Measurements from ENCODE around the gene PARVB.

The PARVB gene

DNA sequence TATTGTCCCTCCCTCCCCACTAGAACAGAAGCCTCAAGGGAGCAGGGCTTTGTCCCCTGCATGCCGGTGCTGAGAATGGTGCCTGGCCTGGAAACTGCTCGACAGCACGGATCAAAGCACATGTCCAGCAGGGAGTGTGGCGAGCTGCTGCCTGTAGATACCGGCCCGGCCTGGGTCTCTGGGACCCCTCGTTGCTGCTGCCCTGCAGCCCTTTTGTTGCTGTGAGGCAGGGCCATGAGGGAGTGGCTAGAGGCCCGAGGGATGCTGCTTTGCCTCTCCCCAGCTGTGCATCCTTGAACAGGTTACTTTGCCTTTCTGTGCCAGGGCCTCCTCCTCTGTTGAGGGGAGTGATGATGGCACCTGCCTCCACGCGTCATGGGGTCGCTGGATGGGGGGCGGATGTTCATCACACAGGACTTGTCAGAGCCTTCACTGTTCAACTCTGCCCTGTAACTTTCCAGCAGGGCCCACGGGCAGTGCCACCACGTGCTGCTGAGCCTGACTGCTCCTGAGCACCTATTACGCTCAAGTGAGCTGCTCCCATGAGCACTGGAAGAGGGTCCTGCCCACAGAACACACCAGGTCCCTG is 141.3 kb downstream of the PARVB start:
- no peak for DNase-seq

DNA sequence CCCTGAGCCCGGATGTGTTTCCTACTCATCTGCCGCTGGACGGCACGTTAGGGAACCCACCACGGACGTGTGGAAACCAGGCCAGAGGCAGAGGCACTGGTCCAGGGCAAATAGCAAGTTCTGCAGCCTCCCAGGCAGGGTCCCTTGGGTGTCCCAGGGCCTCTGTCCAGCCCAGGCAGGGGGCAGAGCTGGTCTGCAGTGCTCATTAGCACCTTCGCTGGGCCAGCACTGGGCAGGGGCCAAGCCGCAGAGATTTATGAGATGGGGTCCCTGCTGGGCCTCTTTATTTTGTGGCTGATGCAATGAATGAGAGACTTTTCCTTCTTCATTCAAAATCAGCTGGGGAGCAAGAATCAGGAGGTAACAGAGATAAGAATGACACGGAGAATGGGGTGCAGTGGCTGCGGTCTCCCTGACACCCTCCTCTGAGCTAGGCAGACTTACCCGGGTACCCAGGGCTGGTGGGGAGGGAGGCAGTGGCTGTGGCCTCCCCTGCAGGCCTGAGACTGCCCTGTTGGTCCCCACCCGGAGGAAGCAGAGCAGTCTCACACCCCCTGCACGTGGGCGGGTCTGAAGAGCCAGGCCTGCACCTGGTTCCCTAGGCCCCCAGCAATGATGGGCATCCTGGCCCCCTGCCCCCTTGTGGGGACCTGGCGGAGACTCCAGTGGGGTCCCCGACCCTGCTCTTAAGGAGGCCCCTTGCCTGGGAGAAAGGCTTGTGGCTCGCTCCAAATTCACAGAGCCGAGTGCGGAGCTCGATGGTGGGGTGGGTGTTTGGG is 142.6 kb downstream of the PARVB start:
- DNase-seq, result no peak

DNA sequence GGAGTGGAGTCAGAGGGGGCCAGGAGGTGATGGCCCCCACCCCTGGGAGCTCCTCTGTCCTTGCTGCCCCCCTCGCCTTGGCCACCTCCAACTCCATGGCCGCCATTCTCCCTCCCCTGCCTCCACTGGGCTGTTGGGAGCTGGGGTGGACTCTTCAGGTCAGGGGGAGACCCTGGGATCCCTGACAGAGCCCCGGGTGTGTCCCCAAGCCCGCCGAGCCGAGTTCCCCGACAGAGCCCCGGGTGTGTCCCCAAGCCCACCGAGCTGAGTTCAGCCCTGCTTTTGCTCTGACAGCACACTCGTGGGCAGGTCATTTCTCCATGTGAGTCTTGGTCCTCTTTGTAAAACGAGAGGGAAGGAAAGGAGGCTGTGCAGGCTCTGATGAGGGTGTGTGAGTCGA is 143.4 kb downstream of the PARVB start:
- DNase-seq, result no peak

DNA sequence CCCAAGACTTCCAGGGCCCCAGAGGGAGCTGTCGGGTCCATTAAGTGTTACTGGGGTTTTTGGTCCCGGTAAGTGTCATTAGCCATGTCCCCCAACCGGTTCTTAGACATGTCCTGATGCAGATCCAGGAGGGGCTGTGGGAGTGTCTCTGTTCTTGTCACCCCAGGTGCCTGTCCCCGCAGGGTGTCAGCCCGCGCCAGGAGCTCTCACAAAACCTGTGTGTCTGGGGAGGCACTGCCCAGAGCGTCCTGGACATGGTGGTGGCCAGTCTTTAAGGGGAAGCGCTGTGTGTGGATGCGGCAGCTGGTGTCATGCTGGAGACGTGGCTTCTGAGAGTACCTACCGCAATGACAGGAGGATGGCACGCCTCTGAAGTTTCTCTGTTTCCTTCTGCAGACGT is 144.1 kb downstream of the PARVB start:
- no peak for DNase-seq

DNA sequence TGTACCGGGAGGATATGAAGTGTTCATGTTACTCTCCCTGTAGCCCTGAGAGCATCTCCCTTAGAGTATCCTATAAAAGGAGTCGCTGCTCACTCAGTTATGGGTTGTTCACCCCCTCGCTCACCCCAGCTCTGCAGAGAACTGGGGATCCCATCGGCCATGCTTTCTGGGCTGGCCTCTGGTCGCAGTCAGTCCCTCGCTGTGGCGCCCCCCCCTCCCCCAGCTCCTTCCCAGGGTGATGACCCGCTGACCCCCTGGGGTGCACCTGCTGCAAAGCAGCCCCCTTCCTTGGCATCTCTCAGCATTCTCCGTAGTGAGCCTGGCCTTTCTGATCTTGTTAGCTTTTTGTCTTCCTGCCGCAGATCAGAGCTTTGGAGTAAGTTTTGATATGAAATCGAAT is 146.4 kb downstream of the PARVB start:
- no peak for DNase-seq

DNA sequence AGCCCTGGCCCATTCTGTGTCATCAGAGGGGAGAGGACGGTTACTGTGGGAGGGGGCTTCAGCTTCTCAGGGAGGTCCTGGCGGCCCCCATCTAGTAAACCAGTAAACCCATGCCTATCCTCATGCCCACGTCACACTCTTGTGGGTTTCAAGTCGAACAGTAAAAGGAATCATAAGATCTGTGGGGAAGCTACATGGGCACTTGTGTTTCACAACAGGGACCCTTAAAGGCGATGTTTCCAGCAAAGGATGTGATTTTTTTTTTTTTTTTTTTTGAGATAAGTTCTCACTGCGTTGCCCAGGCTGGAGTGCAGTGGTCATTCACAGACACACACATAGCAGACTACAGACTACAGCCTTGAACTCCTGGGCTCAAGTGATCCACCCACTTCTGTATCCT is 147.5 kb downstream of the PARVB start:
- DNase-seq, result no peak

DNA sequence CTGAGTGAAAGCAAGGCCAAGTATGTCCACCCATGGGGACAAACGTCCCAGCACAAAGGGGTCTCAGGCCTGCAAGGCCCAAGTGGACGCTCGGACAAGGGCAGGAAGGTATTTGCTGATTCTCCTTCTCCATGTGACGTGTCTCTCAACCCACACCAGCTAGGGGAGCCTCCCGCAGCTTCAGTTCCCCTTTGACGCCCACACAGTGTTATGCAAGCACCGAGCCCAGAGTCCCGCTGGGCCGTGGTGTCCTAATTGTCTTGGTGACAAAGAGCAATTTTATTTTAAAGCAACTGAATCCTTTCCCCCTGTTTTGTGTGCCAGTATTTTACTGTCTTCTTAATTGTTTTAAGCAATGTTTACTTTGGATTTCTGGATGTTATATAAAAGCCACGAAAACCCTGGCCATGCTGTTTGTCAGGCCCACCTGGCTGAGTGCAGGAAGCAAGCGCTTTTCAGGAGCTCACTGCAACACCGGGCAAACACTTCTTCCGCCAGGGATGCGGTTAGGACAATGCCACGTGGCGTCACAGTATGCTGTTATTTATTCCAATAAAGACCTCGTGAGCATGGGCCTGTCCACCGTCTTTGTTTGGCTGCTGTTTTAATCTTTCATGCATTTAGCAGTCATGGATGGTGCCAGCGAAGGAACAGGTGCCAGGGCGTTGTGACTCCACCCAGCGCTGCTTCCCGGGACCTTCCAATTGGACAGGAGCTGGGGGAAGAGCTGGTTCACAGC is 148.4 kb downstream of the PARVB start:
- no peak for DNase-seq

DNA sequence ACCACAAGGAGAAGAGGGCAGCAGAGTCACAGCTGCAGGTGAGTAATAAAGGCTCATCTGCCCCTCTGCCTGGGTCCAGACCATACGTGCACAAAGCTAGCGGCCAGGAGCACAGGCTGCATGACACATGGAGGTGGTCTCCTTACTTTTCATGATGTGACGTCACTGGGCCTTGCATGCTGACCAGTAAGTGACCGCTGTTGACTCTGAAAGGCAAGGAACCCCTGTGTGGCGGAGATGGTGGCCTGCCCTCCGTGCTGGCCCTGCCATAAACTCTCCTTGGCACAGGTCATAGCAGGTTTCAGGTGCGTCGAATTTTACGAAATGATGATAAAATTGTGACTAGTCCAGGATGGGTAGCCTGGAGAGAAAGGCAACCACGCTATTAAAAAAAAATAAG is 149.1 kb downstream of the PARVB start:
- DNase-seq, result no peak

DNA sequence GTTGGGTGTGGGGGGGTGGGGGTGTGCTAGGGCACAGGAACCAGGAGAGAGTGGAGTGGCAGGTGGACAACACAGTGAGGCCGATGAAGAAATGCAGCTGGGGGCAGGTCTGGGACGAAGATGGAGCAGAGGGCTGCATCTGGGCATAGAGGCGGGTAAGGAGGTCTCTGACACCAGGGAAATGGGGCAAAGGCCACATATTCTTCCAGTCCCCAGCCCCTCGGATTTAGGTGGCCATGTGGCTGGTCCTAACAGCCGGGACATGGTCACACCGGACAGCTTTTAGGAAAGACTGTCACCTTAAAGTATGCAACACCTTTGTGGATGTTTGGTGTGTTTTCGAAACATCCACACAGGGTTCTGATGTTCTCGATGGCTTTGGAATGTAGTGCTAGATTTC is 151.6 kb downstream of the PARVB start:
- DNase-seq, result no peak

DNA sequence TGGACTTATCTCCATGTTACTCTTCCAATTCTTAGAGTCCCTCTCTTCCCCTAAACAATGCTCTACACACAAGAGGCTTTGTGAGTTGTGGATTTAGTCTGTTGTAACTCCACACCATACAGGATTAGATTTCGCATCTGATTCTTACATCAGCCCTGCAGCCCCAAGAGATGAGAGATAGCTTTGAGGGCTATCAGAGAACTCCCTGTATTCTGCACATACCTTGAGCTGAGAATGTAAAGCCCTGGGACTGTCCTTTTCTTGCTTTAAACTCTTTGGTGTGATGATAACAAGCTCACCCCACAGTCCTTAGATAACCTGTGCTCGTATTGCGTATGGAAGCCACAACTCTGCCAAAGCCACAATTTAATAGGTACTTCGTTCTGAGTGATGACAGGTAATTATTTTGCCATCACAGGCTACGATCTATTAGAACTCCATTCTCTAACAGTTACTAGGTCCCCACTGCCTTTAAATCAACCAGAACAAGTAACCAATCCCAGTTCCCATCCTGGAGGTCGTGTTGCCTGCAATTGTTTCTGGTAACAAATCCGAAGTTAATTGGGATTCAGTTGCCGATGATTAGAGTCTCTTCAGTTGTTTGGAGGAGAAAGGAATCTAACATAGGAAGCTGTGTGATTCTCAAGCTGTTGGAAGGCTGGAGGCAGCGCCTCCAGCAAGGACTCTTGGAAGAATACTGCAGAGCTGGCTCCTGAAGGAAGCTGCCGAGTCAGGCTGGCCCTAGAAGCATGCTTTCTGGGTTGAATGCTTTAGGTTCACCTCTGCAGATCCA is 155.3 kb downstream of the PARVB start:
- DNase-seq, result no peak

DNA sequence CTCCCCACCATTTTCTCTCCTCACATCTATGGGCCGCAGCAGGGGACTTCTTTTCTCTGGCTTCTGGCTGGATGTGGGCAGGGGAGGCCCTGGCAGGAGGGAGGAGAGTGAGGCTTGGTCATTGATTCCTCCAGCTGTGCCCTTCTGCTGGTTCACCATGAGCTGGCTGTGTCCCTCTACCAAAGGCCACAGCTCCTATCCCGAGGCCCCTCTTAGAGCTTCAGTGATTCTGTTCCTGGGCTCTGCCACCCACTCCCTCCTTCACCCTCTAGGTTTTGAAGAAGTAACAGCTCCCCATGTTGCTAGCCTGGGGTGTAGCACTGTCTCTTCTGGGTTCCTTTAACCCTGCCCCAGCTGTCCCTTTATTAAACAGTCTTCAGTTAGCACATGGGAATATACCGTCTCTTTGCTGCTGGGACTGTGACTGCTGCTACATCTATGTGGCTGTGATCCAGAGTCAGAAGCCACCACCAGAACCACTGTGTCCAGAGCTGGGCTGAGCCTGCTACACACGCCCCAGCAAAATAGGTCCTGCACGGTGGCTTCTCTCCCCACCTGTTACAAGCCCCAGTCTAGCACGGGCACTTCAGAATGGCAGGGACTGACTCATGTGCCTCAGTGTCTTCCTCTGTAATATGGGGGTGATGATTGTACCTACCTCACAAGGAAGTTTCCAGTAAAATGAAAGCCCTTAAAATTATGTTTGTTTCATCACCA is 156.0 kb downstream of the PARVB start:
- DNase-seq, result no peak

DNA sequence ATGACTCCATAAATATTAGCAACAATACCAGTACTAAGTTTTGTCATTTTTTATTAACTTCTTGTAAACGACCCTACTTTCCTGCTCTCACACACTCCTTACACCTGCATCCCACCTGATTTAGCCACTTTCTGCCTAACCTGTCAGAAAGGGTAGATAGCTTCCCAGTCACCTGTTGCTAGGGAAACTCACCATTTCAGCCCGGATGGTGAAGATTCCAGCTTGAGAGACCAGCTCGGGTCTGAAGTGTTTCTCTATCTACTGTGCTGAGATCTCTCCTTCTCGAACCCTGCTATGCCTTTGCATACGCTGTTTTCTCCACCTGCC is 156.6 kb downstream of the PARVB start, which contains the start of gene PARVG:
Gene PARVG (plus strand): TSS at position 220 of the 327 bp plus-strand sequence. CDS start 2,405 bp downstream, outside the sequence.
- peak; percentile 49 for DNase-seq

DNA sequence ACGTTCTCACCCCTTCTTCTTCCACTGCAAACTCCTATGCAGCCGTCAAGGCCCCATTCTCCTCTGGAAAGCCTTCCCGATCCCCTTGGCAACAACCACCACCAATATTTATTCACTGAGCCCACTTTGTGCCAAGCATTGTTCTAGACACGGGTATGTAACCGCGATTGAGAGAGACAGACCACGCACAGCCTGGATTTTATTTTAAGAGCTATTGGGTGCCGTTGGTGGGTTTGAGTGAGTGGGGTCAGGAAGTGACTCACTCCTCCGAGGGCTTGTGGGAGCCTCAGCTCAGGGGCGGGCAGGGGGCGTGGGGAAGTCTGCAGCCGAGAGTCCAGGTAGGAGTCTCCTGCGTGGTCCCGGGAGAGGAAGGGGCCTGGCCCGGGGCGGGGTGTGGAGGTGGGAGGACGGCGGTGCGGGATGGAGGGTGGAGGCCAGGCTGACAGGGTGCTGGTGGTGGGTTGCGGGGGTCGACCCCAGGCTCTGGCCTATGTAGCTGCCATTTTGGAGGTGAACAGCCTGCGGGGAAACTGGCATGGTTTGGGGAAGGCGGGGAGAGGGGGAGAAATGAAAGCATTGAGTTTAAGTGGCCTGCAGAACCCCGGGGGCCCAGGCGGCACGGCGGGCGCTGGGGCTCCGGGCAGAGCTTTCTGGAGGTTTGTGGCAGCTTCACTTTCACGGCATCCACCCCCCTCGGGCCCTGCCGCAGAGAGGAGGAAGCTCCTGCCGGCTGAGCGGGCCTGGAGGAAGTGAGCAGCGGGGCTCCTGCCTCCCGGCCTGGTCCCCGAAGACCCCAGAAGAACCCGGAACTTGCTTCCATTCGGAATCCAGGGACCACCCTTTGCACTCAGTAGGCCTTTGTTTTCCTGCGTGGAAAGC is 157.2 kb downstream of the PARVB start:
- DNase-seq, result peak; percentile 69

DNA sequence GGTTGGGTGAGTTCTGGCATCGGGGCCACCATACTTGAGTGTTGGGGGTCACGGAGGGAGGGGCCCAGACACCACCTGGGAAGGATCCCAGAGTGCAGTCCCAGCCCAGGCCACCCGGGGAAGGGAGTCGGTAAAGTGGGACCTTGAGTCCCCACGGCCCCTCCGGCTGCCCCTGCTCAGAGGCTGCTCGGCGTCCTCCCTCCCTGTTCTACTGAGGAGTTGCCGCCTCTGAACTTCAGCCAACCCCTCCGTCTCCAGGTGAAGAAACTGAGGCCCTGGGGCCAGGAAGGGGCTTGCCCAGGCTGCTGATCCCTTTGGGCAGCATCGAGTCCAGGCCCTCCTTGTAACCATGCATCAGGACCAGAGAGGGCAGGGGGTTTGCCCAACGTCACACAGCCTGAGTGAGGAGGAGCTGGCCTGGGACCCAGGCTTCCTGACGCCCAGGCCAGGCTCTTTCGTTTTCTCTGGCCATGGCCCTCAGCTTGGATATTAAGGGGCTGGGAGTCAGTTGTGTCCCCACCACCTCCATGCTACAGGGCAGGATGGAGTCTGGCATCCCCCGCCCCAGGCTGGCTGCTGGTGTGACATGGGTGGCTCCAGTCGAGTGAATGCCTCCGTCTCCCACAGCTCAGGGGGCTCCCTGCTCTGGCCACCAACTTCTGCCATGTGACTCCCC is 157.9 kb downstream of the PARVB start:
- peak; percentile 35 for DNase-seq

DNA sequence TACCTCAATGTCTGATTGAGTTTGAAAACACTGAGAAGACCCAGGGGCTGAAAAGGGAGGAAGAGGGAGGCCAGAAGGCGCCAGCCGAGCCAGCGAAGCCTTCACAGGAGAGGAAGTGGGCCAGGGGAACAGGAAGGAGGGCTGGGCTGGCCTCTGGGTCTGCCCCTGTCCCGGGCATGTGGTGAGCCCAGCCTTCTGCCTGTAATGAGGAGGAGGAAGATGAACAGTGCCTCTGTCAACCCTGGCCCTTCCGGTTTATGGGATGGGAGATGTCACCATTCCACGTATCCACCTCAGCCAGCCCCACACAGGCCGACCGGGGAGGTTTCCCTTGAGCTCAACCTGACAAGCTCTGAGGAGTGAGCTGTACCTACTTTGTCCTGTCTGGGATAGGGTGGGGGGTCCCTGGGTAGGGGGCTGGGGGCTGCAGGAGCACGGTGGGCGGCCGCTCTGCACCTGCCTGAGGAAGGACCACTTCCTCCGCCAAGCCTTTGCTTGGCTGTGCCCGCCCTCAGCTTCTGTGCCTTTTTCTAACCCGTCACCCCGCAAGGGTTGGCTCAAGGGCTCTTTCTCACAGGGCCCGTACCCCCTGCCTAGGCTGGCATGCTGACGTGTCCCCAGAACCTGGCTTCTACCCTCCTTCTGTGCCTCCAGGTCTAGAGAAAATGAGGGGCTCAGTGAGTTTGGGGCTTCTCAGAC is 158.6 kb downstream of the PARVB start:
- DNase-seq, result peak; percentile 71

DNA sequence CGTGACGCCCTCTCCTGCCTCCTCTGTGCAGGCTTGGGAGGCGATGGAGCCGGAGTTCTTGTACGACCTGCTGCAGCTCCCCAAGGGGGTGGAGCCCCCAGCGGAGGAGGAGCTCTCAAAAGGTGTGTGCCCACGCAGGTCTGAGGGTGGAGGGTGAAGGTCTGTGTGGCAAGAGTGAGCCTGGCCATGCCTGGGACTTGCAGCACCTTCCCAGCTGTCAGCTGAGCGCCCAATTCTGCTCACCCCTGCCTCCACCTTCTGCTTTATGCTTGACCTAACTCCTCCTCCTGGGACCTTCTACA is 159.1 kb downstream of the PARVB start:
- DNase-seq, result no peak

DNA sequence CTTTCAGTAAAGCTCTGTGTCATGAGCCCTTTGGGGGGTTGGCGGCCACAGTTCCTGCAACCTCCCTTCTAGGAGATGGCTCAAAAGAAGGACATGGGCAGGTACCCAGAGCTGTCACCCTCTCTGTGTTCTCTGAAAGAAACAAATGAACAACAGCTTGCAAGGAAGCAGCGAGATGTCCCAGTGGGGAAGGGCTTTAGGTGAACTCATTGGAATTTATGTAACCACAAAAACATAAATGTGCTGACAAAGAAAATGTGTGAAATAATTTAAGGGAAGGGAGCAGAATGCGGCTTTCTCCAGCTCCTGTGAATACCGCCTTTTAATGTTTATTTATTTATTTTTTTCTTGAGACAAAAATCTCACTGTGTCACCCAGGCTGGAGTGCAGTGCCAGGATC is 159.9 kb downstream of the PARVB start:
- no peak for DNase-seq

DNA sequence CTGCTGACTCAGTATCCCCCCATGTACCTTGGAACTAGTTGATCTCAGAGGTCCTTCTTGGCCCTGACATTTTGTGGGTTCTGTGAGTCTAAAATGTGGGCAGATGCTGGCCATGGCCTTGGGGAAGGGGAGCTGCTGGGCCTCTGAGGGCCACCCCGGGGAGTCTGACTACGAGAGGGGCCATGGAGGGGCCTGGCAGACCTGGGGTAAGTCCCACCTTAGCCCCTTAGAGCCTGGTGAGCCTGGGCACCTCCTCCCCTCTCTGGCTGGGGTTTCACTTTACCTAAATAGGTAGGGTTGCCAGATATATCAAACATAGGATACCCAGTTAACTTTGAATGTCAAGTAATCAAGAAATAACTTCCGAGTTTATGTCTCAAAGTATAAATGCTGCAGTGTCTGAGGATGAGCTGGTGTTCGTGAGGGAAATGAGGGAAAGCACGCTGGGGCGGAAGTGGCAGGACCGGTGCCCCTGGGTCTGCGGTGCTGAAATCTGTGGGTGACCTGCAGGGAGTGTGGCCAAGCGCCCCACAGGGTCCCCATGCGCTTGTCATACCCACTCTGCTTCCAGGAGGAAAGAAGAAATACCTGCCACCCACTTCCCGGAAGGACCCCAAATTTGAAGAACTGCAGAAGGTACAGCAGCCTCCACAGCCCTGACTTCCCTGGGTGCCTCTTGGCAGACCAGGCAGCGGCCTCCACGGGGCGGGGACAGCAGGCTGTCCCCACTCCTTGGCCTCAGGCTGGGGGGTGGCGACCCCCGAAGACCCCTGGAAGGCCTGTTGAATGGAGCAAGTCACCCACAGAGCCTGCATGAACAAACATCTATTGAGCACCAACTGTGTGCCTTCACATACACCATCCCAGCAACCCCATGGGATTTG is 161.4 kb downstream of the PARVB start:
- no peak for DNase-seq

DNA sequence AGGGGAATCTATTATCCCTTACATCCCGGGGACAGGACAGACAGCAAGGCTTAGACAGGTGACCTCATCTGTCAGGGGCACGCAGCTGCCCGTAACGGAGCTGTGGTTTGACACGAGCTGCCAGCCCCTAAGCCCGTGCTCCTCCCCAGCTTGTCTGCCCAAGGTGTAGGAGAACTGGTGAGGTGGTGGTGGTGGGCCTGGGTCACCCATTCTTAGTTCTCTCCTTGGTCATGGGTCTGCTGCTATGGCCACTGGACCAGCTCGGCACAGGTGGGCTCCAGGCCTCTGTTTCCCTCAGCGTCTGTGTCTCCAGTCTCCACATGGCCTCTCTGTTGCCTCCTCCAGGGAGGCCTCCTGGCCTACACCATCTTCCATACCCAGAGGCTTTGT is 162.0 kb downstream of the PARVB start:
- no peak for DNase-seq

DNA sequence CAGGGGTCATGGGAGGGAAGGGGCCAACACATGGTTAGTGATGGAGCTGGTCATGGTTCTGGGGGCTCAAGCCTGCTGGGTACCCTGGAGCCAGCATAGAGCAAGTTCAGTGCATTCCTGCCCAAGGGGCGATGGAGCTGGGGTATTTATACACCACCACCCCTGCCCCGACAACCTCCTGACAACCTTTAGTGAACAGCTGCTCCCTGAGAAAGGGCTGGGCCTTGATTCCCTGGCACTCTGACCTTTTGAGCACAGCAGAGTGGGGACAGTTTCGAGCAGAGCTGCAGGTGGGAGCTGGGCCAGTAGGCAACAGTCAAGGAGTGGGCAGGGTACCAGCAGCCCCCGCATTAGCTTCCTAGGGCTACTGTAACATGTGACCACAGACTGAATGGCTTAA is 162.6 kb downstream of the PARVB start:
- DNase-seq, result no peak
